NT2/D1 (cell line): ENCODE measurements around the gene TSEN2.
A peak's percentile ranks its signal among the peaks of the same experiment; 100 is the strongest.
"Not testable (repeated sequence)": the region's sequence is repeated elsewhere in the genome, so short reads cannot be mapped to it uniquely, and the experiment has no call there.

Experiments used
- DNase-seq: peaks from one replicate; pipeline ENCODE4 v3.0.0-alpha.2; 2011; ENCODE audit warnings: low read depth, low spot score
- H3K27me3 ChIP-seq: 2 replicates; pipeline ENCODE4 v1.6.0; 2011; ENCODE audit warnings: mild to moderate bottlenecking; ENCODE audit not compliant: insufficient read length, insufficient read depth
- H3K36me3 ChIP-seq: 2 replicates; pipeline ENCODE4 v1.6.1; 2011; ENCODE audit warnings: mild to moderate bottlenecking, low read length, mixed read lengths; ENCODE audit not compliant: insufficient read depth, insufficient read length
- H3K4me1 ChIP-seq: 2 replicates; pipeline ENCODE4 v1.5.1; 2011; ENCODE audit not compliant: insufficient read depth, insufficient read length
- H3K4me3 ChIP-seq: 2 replicates; pipeline ENCODE4 v1.5.1; 2011; ENCODE audit warnings: low read depth; ENCODE audit not compliant: insufficient read length
- H3K9ac ChIP-seq: 2 replicates; pipeline ENCODE4 v1.6.0; 2011; ENCODE audit warnings: low read depth; ENCODE audit not compliant: insufficient read length
- H3K9me3 ChIP-seq: 2 replicates; pipeline ENCODE4 v1.5.1; 2011; ENCODE audit warnings: mild to moderate bottlenecking, low read length; ENCODE audit not compliant: insufficient read depth
- SUZ12 ChIP-seq: IDR thresholded peaks from 2 replicates; pipeline ENCODE4 v1.6.1; 2011; ENCODE audit not compliant: insufficient read length, insufficient read depth; ENCODE audit errors: extremely low read depth
- YY1 ChIP-seq: IDR thresholded peaks from 2 replicates; pipeline ENCODE4 v1.6.1; 2011; ENCODE audit not compliant: insufficient read length, insufficient read depth
- ZNF274 ChIP-seq: IDR thresholded peaks from 2 replicates; pipeline ENCODE4 v1.6.1; 2011; ENCODE audit warnings: mild to moderate bottlenecking, low read depth, low read length

TSEN2 gene

DNA sequence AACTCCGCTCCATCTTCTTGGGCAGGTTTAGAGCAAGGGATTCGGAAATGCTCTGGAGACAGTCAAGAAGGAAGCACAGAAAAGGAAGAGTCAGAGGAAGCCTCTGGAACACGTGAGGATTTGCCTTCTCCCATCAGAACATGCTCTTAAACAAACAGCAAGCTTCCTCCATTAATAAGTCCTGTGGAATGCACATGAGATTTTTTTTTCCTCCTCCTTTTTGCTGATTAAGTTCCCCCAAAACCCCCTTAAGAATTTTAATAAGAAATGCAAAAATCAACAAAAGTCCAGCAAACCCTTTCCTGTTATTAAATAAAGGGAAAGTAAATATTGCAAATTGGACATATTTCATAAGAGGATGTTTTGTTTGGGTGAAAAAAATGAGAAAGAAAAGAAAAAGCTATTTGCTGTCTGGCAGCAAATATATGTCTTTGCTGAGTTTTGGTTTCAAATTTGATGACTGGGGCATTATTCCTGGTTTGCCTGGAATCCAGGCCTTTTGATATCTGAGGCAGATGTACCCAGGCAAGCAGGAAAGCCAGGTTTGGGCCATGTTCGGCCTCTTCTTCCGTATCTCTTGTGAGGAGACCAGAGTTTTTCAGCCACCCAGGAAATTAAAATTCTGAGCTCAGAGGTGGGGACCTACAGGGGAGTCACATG is 7.9 kb upstream of the TSEN2 start:
- no peak for DNase-seq
- Histone ChIP-seq H3K27me3 (peaks cover 2% of the 10 kb centered on the region), H3K9ac (no peak overlapping the region), H3K9me3 (no peaks in the 10 kb centered on the region), H3K4me1 (peaks cover 5% of the 10 kb centered on the region), H3K4me3 (no peak overlapping the region), H3K36me3 (no peaks in the 10 kb centered on the region)
- TF ChIP-seq ZNF274, result no peak
- no peak for TF ChIP-seq SUZ12
- TF ChIP-seq YY1, result no peak

DNA sequence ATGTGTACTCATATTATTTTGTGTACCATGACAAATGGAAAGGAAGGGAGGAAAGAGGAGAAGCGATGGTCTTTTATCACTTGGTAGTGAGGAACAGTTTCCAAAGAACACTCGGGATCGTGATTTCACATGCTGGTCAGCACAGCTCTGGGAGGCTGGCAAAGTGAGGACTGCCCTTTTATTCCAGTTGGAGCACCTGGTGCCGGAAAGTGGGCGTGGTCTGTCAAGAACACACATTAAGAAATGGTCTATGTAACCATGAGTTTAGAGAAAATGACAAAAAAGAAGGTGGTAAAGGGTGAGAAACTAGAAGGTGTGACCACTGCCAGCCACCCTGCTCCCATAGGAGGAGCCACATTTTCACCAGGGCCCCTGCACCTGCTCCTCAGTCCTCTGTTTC is 7.0 kb upstream of the TSEN2 start:
- peaks cover 3% of the 10 kb centered on the region for H3K4me1 ChIP-seq

DNA sequence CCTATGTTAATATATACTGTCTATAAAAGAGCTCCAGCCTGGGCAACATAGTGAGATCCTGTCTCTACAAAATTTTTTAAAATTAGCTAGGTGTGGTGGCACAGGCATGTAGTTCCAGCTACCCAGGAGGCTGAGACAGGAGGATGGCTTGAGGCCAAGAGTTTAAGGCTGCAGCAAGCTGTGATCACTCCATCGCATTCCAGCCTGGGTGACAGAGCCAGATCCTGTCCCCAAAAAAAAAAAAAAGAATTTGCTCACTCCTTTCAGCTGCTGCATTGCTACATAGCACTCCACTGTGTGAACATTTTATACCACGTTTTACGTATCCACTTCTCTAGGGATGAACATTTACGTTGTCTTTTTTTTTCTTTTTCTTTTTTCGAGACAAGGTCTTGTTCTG is 6.0 kb upstream of the TSEN2 start:
- no peaks in the 10 kb centered on the region for H3K9me3 ChIP-seq
- H3K9ac ChIP-seq, result no peak overlapping the region
- TF ChIP-seq ZNF274, result no peak
- TF ChIP-seq YY1, result no peak
- no peak for TF ChIP-seq SUZ12
- H3K27me3 ChIP-seq, result no peaks in the 10 kb centered on the region
- no peak for DNase-seq
- H3K36me3 ChIP-seq, result no peaks in the 10 kb centered on the region
- peaks cover 3% of the 10 kb centered on the region for H3K4me1 ChIP-seq
- no peak overlapping the region for H3K4me3 ChIP-seq

More for the DNA sequence above, 7.0 kb upstream of the TSEN2 start:
- TF ChIP-seq YY1 (no peak), ZNF274 (no peak), SUZ12 (no peak)
- Histone ChIP-seq H3K36me3 (no peaks in the 10 kb centered on the region), H3K4me3 (no peak overlapping the region), H3K9ac (no peak overlapping the region), H3K27me3 (no peaks in the 10 kb centered on the region), H3K9me3 (no peaks in the 10 kb centered on the region)
- DNase-seq, result no peak

DNA sequence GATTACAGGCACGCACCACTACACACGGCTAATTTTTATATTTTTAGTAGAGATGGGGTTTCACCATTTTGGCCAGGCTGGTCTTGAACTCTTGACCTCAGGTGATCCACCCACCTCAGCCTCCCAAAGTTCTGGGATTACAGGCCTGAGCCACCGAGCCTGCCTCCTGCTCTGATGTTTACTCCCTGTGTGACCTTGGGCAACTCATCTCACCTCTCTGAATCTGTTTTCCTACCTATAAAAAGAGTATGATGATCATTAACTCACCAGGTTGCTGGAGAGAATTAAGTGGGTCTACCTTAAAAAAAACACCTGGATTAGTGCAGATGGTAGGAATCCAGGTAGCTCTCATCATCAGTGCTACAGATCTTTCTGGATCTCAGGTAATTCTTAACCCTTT is 5.1 kb upstream of the TSEN2 start:
- not testable (repeated sequence) for H3K4me1 ChIP-seq, H3K9ac ChIP-seq

DNA sequence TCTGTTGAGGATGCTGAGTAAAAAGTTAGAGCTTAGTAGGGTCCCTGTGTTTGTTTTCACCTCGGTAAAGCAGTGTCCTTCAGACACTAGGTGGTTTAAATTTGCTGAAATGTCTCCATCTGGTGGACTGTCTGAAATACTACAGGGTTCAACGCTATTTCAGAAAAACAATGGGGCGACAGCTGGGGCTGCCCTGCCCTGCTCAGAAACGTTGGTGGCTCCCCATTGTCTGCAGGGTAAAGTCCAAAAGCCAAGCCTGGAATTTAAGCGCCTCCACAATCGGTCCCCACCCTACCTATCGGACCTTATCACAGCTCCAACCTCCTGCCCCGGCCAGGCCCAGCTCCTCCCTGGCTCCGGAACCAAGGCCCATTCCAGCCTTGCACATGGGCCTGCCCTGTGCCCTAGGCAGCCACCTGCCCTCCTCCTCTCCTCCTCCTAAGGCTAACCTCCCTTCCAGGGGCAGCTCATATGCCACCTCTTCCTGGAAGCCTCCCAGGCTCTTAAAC is 4.3 kb upstream of the TSEN2 start:
- DNase-seq, result peak; percentile 50
- peaks cover under 1% of the 10 kb centered on the region for H3K4me1 ChIP-seq
- peak overlapping the region; percentile 18 for H3K9ac ChIP-seq
- no peaks in the 10 kb centered on the region for H3K27me3 ChIP-seq
- H3K36me3 ChIP-seq, result no peaks in the 10 kb centered on the region
- H3K4me3 ChIP-seq, result no peak overlapping the region
- no peak for TF ChIP-seq SUZ12
- no peak for TF ChIP-seq ZNF274
- no peak for TF ChIP-seq YY1
- no peaks in the 10 kb centered on the region for H3K9me3 ChIP-seq

More for the DNA sequence above, 5.1 kb upstream of the TSEN2 start:
- not testable (repeated sequence) for H3K36me3 ChIP-seq, H3K9me3 ChIP-seq, H3K4me3 ChIP-seq, DNase-seq, H3K27me3 ChIP-seq

DNA sequence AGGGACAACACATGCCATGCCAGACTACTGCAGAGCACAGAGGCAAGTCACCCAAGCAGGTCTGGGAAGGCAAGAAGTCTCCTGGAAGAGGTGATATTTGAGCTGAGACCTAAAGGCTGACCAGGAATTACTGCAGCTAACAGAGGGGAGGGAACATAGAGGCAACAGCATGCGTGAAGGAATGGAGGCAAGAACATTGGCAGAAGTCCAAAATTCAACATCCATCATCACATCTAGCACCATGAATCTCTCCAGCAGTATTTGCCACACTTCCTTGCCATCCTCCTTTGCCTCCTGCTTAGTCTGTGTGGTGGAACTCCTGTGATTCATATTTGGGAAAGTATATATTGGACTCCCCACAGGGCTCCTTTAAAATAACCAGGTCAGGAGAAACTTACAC is 870 bp upstream of the TSEN2 start:
- TF ChIP-seq SUZ12 (no peak), ZNF274 (no peak), YY1 (no peak)
- Histone ChIP-seq H3K9ac (peak overlapping the region; percentile 68), H3K4me1 (peaks cover 3% of the 10 kb centered on the region), H3K27me3 (no peaks in the 10 kb centered on the region), H3K36me3 (peaks cover 23% of the 10 kb centered on the region), H3K9me3 (no peaks in the 10 kb centered on the region), H3K4me3 (peak overlapping the region; percentile 87)
- DNase-seq, result no peak

DNA sequence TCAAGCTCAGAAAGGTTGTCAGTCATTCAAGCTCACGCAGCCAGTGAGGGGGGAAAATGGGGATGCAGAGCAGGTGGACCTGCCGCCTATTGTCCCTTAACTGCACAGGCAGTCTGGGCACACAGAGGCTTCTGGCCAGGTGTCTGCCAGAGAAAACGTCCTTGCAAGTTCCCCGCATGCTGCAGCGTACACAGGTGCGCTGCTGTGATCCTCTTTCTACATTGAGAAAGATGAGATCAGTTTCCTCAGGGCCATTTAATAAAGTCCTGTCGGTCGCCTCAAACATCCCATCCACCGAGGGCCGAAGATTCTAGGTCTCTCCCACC is 445 bp upstream of the TSEN2 start:
- H3K4me1 ChIP-seq, result peaks cover 3% of the 10 kb centered on the region
- no peak for DNase-seq

More for the DNA sequence above, 445 bp upstream of the TSEN2 start:
- no peaks in the 10 kb centered on the region for H3K9me3 ChIP-seq
- no peaks in the 10 kb centered on the region for H3K27me3 ChIP-seq
- TF ChIP-seq YY1 (no peak), ZNF274 (no peak), SUZ12 (no peak)
- H3K36me3 ChIP-seq, result peaks cover 27% of the 10 kb centered on the region
- H3K4me3 ChIP-seq, result peak overlapping the region; percentile 87
- H3K9ac ChIP-seq, result peak overlapping the region; percentile 68
